Epithelial cell of esophagus (primary cell): ENCODE results near the gene MAPK9.
"Not testable (repeated sequence)": the region's sequence is repeated elsewhere in the genome, so short reads cannot be mapped to it uniquely, and the experiment has no call there.

ENCODE experiments used
- DNase-seq: peaks from one replicate; pipeline ENCODE4 v3.0.0; 2010; ENCODE audit warnings: low read depth
- H3K4me3 ChIP-seq: 2 replicates; pipeline ENCODE4 v1.5.1; 2011; ENCODE audit warnings: mild to moderate bottlenecking, low read length, control low read depth
- TF ChIP-seq, protein P1 (sequence below): IDR thresholded peaks from 2 replicates; pipeline ENCODE4 v1.5.1; 2011; ENCODE audit warnings: low read depth, mild to moderate bottlenecking, low read length, control low read depth, inconsistent platforms; ENCODE audit not compliant: insufficient read depth; ENCODE audit errors: missing control alignments

MAPK9 gene

DNA sequence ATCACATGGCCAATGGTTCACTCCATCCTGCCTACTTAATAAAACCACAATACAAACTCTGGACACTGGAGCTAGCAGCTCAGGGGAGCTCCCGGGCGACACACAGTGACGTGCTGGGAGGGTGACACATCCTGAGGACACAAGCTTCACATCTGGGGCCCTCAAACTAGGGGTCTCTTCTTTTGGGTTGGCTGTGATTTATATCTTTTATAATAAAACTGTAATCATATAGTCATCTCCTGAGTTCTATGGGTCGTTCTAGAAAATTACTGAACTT lies 12.1 kb upstream of the MAPK9 start:
- no peak overlapping the region for H3K4me3 ChIP-seq
- no peak for DNase-seq
- TF ChIP-seq, protein P1, sequence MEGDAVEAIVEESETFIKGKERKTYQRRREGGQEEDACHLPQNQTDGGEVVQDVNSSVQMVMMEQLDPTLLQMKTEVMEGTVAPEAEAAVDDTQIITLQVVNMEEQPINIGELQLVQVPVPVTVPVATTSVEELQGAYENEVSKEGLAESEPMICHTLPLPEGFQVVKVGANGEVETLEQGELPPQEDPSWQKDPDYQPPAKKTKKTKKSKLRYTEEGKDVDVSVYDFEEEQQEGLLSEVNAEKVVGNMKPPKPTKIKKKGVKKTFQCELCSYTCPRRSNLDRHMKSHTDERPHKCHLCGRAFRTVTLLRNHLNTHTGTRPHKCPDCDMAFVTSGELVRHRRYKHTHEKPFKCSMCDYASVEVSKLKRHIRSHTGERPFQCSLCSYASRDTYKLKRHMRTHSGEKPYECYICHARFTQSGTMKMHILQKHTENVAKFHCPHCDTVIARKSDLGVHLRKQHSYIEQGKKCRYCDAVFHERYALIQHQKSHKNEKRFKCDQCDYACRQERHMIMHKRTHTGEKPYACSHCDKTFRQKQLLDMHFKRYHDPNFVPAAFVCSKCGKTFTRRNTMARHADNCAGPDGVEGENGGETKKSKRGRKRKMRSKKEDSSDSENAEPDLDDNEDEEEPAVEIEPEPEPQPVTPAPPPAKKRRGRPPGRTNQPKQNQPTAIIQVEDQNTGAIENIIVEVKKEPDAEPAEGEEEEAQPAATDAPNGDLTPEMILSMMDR, result no peak

DNA sequence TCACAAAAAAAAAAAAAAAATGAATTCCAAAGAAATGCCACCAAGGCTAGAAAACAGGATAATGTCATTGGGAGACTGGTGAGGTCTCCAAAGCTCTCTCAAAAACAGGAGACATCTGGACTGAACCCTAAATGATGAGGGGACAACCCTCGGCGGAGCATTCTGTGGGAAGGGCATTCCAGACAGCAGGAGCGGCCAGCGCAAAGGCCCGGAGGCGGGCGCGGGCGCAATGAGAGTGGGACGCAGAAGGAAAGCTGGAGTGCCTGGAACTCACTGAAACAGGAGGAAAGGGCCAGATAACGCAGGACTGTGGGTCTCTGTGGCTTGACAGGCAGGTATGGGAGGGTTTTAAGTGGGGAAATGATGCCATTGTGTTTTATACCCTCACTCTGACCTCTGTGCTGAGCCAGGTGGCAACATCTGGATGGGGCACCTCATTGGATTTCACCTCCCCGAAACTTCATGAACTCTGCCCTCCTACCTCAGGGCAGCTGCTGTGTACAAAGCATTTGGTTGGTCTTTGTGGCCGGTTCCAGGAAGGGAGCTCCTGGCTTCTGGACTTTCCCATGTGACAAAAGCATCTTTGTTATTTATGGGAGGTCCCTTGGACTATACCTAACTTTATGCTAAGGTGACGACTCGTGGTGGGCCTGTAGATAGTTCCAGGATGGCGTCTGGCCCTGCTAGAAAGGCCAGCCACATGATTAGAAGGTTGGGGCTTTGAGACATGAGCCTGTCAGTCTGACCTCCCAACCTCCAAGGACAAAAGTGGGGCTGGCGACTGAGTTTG lies 11.5 kb upstream of the MAPK9 start:
- no peak overlapping the region for H3K4me3 ChIP-seq
- no peak for DNase-seq
- TF ChIP-seq, protein P1, result no peak

DNA sequence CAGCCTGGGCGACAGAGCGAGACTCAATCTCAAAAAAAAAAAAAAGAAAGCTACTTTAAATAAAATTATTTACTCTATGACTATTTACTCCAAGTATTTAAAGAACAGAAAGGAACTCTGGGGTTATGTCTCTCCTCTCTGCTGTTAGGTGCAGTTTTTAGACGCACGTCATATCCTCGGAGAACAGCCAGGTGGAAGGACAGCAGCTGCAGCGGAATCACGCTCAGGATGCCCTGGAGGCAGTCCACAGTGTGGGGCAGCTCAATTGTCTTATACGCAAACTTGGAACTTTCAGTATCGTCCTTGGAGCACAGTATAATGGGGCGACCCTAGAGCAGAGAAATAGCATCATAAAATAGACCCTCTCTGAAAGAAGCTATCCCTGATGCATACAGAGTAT lies 10.4 kb upstream of the MAPK9 start:
- H3K4me3 ChIP-seq, result no peak overlapping the region
- TF ChIP-seq, protein P1, result no peak
- DNase-seq, result no peak

DNA sequence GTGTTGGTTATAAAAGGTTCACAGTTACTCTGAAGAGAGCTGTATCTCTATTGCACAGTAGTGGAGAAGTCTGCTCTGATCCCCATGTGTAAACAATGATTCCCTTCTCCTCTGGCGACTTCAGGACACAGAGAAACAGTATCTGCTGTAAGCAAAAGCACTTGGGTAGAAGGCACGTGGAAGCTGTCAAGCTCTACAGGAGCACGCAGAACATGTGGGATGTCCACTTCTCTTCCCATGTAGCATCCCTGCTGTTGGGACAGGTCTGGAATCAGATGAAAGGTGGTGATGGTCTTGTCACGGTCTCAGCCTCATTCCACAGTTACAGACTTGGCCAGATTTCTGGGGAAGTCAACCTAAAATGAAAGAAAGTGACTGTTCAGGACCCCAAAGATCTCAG lies 9.4 kb upstream of the MAPK9 start:
- no peak overlapping the region for H3K4me3 ChIP-seq
- TF ChIP-seq, protein P1, result no peak
- DNase-seq, result no peak

DNA sequence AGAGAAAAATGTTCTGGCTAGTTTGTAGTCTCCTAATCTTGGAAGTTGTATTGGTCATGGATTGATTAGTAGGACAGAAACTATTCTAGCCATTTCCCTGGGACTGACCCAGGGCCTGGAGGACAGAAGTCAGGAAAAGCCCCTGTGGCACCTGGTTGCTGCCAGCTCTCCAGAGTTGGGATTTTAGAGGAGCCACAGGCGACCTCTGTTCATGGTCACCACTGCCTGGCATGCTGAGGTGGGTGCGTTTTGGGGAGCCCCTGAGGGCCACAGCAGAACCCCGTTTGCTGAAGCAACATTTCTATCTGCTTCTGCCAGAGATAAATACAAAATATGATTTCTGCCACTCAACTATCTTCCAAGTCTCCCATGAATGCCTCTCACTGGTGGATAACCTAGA lies 7.6 kb upstream of the MAPK9 start:
- TF ChIP-seq, protein P1, result no peak
- DNase-seq, result no peak
- no peak overlapping the region for H3K4me3 ChIP-seq

DNA sequence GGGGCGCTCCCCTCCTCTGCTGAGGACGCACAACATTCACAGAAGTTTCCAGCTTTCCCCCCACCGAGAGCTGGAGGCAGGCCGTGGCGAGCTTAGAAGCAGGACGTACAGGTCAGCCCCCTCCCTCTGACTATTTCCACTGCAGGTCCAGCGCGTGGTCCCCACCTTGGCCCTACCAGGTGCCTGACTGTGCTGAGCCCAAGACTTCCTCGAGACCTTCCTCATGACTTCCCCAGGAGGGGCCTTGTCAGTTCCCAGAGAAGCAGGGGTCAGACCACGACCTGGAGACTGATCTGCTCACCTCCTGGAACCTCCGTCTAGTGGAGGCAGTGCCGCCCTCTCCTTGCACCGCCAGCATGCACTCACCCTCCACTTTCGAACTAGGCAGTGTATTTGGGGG lies 7.1 kb upstream of the MAPK9 start:
- not testable (repeated sequence) for H3K4me3 ChIP-seq

DNA sequence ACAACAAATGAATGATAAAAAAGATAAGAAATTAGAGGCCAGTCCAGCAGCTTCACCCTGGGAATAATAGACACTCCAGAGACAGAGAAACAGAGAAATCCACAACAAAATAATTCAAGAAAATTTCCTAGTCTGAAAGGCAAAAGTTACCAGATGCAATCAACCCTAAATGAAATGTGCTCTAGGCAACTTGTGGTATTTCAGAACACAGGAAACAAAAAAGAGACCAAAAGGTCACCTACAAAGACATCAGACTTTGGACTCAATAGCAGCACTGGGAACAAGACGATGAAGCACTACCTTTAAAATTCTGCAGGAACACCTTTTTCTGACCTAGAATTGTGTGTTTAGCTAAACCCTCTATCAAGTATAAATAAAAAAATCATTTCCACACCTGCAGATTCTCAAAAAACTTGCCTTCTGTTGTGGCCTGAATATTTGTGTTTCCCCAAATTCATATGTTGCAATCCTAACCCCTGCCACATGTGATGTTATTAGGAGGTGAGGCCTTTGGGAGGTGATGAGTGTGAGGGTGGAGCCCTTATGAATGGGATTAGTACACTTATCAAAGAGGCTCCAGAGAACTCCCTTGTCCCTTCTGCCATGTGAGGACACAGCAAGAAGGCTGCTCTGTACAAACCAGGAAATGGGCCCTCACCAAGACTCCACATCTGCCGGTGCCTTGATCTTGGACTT lies 5.9 kb upstream of the MAPK9 start:
- no peak for DNase-seq
- no peak overlapping the region for H3K4me3 ChIP-seq
- TF ChIP-seq, protein P1, result no peak

More for the DNA sequence above, 7.1 kb upstream of the MAPK9 start:
- not testable (repeated sequence) for DNase-seq
